Measurements from ENCODE around the gene MVB12B.

Gene MVB12B

DNA sequence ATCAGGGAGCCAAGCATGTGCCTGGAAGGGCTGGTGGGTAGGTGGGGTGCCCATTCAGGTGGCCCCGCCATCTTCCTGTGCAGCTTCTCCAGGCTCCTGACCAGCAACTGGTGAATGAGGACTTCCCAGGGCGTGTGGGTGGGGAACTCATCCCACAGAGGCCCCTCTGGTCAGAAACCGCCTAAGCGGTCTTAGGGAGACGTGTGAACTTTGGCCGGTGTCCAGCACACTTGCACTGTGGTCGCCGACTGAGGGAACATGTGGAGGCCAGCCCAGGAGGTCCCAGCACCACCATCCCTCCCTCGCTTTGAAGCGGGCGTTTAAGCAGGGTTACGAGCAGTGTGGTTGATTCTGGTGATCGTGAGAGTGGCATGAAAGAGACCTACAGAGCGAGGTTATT, 77.8 kb downstream of the MVB12B start:
- DNase-seq (ENCODE audit: low spot score) = no peak
- ChIA-PET CTCF (interaction anchor here (0.8 kb wide), 1 partner anchor 79 kb away, joined by 3 read pairs; no protein-coding TSS in a partner anchor), POLR2A (ENCODE audit: low non-redundant PET) (no interaction called here)
- no peak overlapping the region for H3K27ac ChIP-seq
- TF ChIP-seq CTCF (conservative IDR thresholded peaks at IDR 0.05; ENCODE audit: low read depth) = no peak

DNA sequence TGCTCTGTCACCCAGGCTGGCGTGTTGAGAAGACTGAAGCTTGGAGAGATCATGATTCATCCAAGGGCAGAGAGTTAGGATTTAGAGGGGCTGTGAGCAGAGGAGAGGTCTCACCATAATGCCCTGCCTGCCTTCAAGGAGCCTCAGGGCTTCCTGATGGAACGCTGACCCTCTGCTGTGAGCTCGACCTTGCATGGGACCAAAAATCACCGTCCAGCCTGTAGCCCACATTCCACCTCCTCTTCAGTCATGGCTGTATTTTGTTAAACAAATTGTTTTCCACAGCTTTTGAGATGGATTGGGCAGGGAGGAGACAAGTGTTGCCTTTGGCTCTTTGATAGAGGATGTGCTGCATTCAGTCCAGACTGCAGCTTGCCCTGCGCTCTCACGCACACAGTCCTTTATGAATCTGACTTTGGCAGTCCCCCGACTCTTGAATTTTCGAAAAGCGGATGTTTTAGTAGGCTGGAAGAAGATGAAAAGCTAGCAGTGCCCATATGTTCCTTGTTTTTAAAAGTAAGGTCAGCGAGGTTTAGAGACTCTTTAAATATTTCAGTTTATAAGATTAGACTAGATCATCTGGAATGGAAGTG, 79.5 kb downstream of the MVB12B start:
- no peak for DNase-seq (ENCODE audit: low spot score)
- POLR2A ChIA-PET (ENCODE audit: low non-redundant PET) = no interaction called here
- no peak overlapping the region for H3K27ac ChIP-seq
- no peak for TF ChIP-seq CTCF (conservative IDR thresholded peaks at IDR 0.05; ENCODE audit: low read depth)
- CTCF ChIA-PET = interaction anchor here (0.6 to 1.1 kb wide), 4 partner anchors 26 to 105 kb away, joined by 3 to 4 read pairs (median 4); no protein-coding TSS in a partner anchor

DNA sequence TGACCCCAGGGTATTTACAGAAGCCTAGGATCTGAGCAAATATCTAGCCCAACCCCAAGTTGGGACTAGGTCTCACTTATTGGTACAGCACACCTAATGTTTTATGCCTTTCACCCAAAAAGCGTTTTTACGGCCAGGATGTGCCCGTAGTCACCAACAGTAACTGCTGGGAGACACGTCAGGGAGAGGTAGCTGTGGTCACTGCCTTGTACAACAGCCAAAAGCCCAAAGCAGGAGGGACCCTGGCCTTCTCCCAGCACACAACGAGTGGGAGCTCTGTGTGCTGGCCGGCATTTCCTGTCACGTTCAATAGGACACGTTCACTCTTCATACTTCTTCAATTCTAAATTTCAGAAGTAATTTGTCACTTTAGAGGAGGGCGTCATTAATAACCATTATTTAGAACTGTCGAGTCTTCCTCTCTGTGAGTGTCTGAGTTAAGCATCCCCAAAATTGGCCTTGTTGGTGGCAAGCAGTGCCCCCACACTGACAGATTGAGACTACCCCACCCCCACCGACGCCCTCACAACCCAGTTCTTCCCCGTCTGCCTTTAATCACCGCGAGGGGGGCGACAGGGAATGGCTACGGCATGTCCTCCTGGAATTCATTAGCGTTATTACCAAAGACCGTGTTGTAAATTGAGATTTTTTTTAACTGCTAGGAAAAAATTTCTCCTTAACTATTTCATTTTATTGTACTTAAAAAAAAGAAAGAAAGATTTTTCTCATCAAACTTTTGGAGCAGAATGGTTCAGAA, 80.7 kb downstream of the MVB12B start:
- H3K27ac ChIP-seq = no peak overlapping the region
- TF ChIP-seq CTCF (conservative IDR thresholded peaks at IDR 0.05; ENCODE audit: low read depth) = no peak
- no peak for DNase-seq (ENCODE audit: low spot score)
- ChIA-PET CTCF (interaction anchor here (1.8 kb wide), 1 partner anchor 9 kb away, joined by 7 read pairs; no protein-coding TSS in a partner anchor), POLR2A (ENCODE audit: low non-redundant PET) (no interaction called here)

DNA sequence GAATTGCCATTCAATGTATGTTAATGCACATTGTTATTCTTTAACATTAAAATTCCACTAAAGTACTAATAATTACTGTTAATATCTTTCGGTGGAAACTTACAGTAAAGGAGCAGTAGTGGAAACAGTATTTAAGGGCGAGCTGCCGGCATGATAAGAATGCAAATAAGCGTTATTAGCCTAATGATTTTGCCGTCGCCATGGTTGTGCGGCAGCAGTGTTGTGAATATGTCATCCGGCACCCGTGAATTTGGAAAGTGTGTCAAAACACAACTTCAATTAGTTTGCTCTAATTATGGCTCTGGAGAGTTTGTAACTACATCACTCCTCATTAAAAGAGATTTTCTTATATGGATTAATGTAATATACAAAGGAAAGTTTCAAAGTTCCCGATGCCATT, 81.4 kb downstream of the MVB12B start:
- DNase-seq (ENCODE audit: low spot score) = no peak
- TF ChIP-seq CTCF (conservative IDR thresholded peaks at IDR 0.05; ENCODE audit: low read depth) = no peak
- no peak overlapping the region for H3K27ac ChIP-seq
- ChIA-PET CTCF (interaction anchor here (0.6 to 1.8 kb wide), 3 partner anchors 10 to 1112 kb away, joined by 3 to 7 read pairs (median 4); no protein-coding TSS in a partner anchor), POLR2A (ENCODE audit: low non-redundant PET) (no interaction called here)

- CTCF ChIA-PET = no interaction called here
- POLR2A ChIA-PET (ENCODE audit: low non-redundant PET) = no interaction called here
- no peak overlapping the region for H3K27ac ChIP-seq
- no peak for TF ChIP-seq CTCF (conservative IDR thresholded peaks at IDR 0.05; ENCODE audit: low read depth)
- no peak for DNase-seq (ENCODE audit: low spot score)
Observed at GRCh38 chr9:126410229-126410628, 83.6 kb downstream of the MVB12B start.

DNA sequence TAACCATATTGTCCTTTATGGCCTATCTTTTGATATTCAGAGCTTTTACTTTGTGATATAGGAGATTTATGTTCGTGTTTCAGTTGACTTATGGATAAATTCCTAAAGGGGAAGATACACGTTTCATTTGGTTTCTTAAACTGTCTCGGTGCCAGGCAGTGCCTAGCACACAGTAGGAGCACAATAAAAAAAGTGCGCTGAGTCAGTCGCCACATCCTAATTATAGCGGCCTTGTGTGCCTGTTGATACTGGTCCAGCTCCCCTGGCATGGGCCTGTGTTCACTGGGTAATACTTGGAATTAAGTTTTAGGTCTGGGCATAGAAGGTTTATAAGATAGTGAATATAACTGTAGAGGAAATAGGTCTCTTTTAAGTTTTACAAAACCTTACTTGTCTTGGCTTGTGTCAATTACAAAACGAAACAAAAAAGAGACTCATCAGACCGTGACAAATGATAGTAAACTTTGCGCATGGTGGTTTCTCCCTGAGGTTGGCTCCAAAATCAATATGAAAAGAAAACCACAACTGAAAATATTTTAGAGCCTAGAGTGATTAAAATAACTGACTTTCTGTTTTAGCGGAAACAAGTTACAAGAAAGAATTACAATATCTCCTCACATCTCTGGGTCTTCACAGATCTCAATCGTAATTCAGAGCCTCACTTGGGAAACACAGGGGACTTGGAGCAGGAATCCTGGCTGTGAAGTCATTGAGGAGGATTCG, 84.8 kb downstream of the MVB12B start:
- ChIA-PET POLR2A (ENCODE audit: low non-redundant PET) (no interaction called here), CTCF (interaction anchor here (0.9 kb wide), 1 partner anchor 13 kb away, joined by 4 read pairs; no protein-coding TSS in a partner anchor)
- DNase-seq (ENCODE audit: low spot score) = no peak
- no peak for TF ChIP-seq CTCF (conservative IDR thresholded peaks at IDR 0.05; ENCODE audit: low read depth)
- H3K27ac ChIP-seq = no peak overlapping the region

All from RWPE1 (cell line).